Measurements from ENCODE around the gene LTK. TPM values are rescaled to one million over a fixed set of nuclear protein-coding genes. Genes with fewer than 3 reads are reported as not detected.

The LTK gene
- total and polyA plus RNA-seq, 2 of the 8 experiments (the other 6 are each of a cell fraction or from before 2014, with no cell fraction given): 0.05 to 0.19 TPM

- Histone ChIP-seq H3K23ac (ENCODE audit: insufficient read length) (no peak overlapping the region), H3K18ac (ENCODE audit: extremely low read depth, low read length) (peak overlapping the region; percentile 38; the same call in 1 of the 2 replicates), H2BK5ac (ENCODE audit: low read depth, low read length) (no peak overlapping the region), H3K23me2 (ENCODE audit: low read depth, low read length) (peaks cover 26% of the 10 kb centered on the region; the same call in 1 of the 2 replicates), H3K4me2 (ENCODE audit: insufficient read depth in 1 of 2, low read depth in 2 of 2, low read length in 2 of 2) (peak overlapping the region; percentile 88 to 94), H2BK120ac (replicated peaks; ENCODE audit: low read depth, low read length) (no peak overlapping the region), H4K5ac (ENCODE audit: insufficient read length, low read depth, low read length) (no peak overlapping the region), H3K9ac (replicated peaks in 1 of 4; ENCODE audit: extremely low read depth in 1 of 4, low read depth in 3 of 4, low read length in 3 of 4) (no peak overlapping the region), H3K56ac (replicated peaks; ENCODE audit: insufficient read length, low read depth, low read length) (no peak overlapping the region), H3K14ac (ENCODE audit: insufficient read length) (no peak overlapping the region), H2BK15ac (ENCODE audit: low read length) (no peak overlapping the region; the same call in 1 of the 2 replicates), H4K20me1 (replicated peaks in 1 of 2; ENCODE audit: control insufficient read depth in 1 of 2, insufficient read depth in 2 of 2, low read length in 2 of 2) (peaks cover 2 to 9% of the 10 kb centered on the region in 2 experiments), H3K4me3 (ENCODE audit: extremely low read depth in 1 of 4, insufficient read depth in 2 of 4, low read depth in 3 of 4, low read length in 4 of 4) (peak overlapping the region; percentile 42 to 78 (median 54)), H4K8ac (ENCODE audit: extremely low read depth, insufficient read depth, low read length) (no peak overlapping the region), H4K91ac (replicated peaks; ENCODE audit: insufficient read length, low read length) (no peak overlapping the region), H2AFZ (ENCODE audit: low read length) (peak overlapping the region; percentile 59), H3K79me2 (ENCODE audit: control insufficient read depth in 1 of 2, insufficient read depth in 2 of 2, low read length in 2 of 2) (no peaks in the 10 kb centered on the region), H3K36me3 (ENCODE audit: control insufficient read depth in 2 of 4, insufficient read depth in 4 of 4, low read length in 3 of 4) (peaks cover 0 to 5% (median 0%) of the 10 kb centered on the region in 4 experiments; a peak in 1 of 8 replicates), H3K9me3 (ENCODE audit: insufficient read depth in 2 of 2, low read depth in 1 of 2, low read length in 1 of 2) (no peaks in the 10 kb centered on the region), H2BK20ac (ENCODE audit: low read length) (no peak overlapping the region), H3K79me1 (ENCODE audit: low read depth, low read length) (no peaks in the 10 kb centered on the region), H3K27ac (ENCODE audit: low read depth, low read length) (no peak overlapping the region), H2AK5ac (ENCODE audit: low read depth, low read length) (0 out of 2 replicates have a peak overlapping the region, but pooled peaks have one; percentile 30), H2BK12ac (ENCODE audit: low read depth, low read length) (no peak overlapping the region), H3K4me1 (replicated peaks in 1 of 4; ENCODE audit: control insufficient read depth in 3 of 4, insufficient read depth in 4 of 4, low read length in 3 of 4) (peaks cover 0 to 15% (median 8%) of the 10 kb centered on the region in 4 experiments; a peak in 6 of 7 replicates), H3K27me3 (replicated peaks in 1 of 4; ENCODE audit: control insufficient read depth in 3 of 4, extremely low read depth in 1 of 4, insufficient read depth in 3 of 4, low read length in 3 of 4) (peaks cover 54 to 71% (median 68%) of the 10 kb centered on the region in 4 experiments), H3K4ac (replicated peaks; ENCODE audit: insufficient read length, low read depth, low read length) (no peak overlapping the region)
- CTCF ChIA-PET (ENCODE audit: partially characterized antibody): interaction anchor here (0.6 to 2.7 kb wide), 8 partner anchors 8 to 727 kb away, joined by 3 to 12 read pairs (median 6); no protein-coding TSS in a partner anchor
- TF ChIP-seq NRF1 (IDR thresholded peaks at IDR 0.05; ENCODE audit: low read depth, low read length) (no peak), SUZ12 (IDR thresholded peaks at IDR 0.05; ENCODE audit: low read length) (peak; percentile 41; the same call in 1 of the 2 replicates), EP300 (IDR thresholded peaks at IDR 0.05; ENCODE audit: borderline replicate concordance in 1 of 2, low read depth in 2 of 2, low read length in 2 of 2) (no peak), POLR2A (IDR thresholded peaks at IDR 0.05; ENCODE audit: control extremely low read depth in 1 of 2, low read depth in 2 of 2, low read length in 2 of 2) (no peak), EZH2 (IDR thresholded peaks at IDR 0.05; ENCODE audit: low read depth, low read length, severe bottlenecking) (peak; percentile 35)
- WGBS, 2 experiments (ENCODE audit: extremely low coverage in 1 of 2, insufficient coverage in 1 of 2, insufficient read length in 1 of 2, insufficient replicate concordance in 2 of 2, low coverage in 1 of 2, low lambda C conversion rate in 2 of 2, missing lambda C conversion rate in 1 of 2): 9% methylated on average over 14 of the region's 15 CpGs; no CpG with 5 or more reads in 1 of the 2 experiments
- FAIRE-seq: no peak
- POLR2A ChIA-PET (ENCODE audit: partially characterized antibody): interaction anchor here (1.0 to 2.5 kb wide), 8 partner anchors 8 to 72 kb away, joined by 3 to 8 read pairs (median 5); partner anchors contain the start of gene LTK
- DNase-seq (ENCODE audit: low read depth in 1 of 2, low spot score in 2 of 2): no peak
These were observed 20.9 kb downstream of the LTK start for GRCh38 chr15:41492597-41493204.

Data from H1 (cell line).